ENCODE measurements around the gene FAM135A. TPM values are rescaled to one million over a fixed set of nuclear protein-coding genes. Genes with fewer than 3 reads are reported as not detected.

The FAM135A gene
- total RNA-seq, 2 donors from 2014 or later, result 28.0 to 40.3 TPM

- Histone ChIP-seq H3K27me3 (replicated peaks; ENCODE audit: insufficient read depth) (no peaks in the 10 kb centered on the region), H3K36me3 (no peaks in the 10 kb centered on the region), H3K9me3 (no peaks in the 10 kb centered on the region), H3K4me3 (no peak overlapping the region), H3K4me1 (ENCODE audit: control insufficient read depth in 1 of 2, low read depth in 2 of 2) (no peaks in the 10 kb centered on the region), H3K27ac (no peak overlapping the region)
- no peak for TF ChIP-seq CTCF (IDR thresholded peaks at IDR 0.05)
- ATAC-seq (ENCODE audit: insufficient number of reproducible peaks, low FRiP score, low read depth) (no peak), DNase-seq (ENCODE audit: low spot score) (no peak)
These were observed 18.0 kb upstream of the FAM135A start for GRCh38 chr6:70395301-70395672.

GRCh38 chr6:70396163-70396562 lies 17.1 kb upstream of the FAM135A start:
- no peaks in the 10 kb centered on the region for H3K27me3 ChIP-seq (replicated peaks; ENCODE audit: insufficient read depth)
- H3K4me3 ChIP-seq, result no peak overlapping the region
- DNase-seq (ENCODE audit: low spot score) (no peak), ATAC-seq (ENCODE audit: insufficient number of reproducible peaks, low FRiP score, low read depth) (no peak)
- no peaks in the 10 kb centered on the region for H3K4me1 ChIP-seq (ENCODE audit: control insufficient read depth in 1 of 2, low read depth in 2 of 2)
- no peak overlapping the region for H3K27ac ChIP-seq
- no peak for TF ChIP-seq CTCF (IDR thresholded peaks at IDR 0.05)
- no peaks in the 10 kb centered on the region for H3K36me3 ChIP-seq
- no peaks in the 10 kb centered on the region for H3K9me3 ChIP-seq

GRCh38 chr6:70396796-70397729 lies 16.2 kb upstream of the FAM135A start:
- Histone ChIP-seq H3K27ac (no peak overlapping the region), H3K27me3 (replicated peaks; ENCODE audit: insufficient read depth) (no peaks in the 10 kb centered on the region), H3K36me3 (no peaks in the 10 kb centered on the region), H3K4me1 (ENCODE audit: control insufficient read depth in 1 of 2, low read depth in 2 of 2) (no peaks in the 10 kb centered on the region), H3K4me3 (no peak overlapping the region), H3K9me3 (no peaks in the 10 kb centered on the region)
- DNase-seq (ENCODE audit: low spot score) (no peak), ATAC-seq (ENCODE audit: insufficient number of reproducible peaks, low FRiP score, low read depth) (no peak)
- TF ChIP-seq CTCF (IDR thresholded peaks at IDR 0.05), result no peak

- DNase-seq (ENCODE audit: low spot score), result no peak
- no peak for ATAC-seq (ENCODE audit: insufficient number of reproducible peaks, low FRiP score, low read depth)
- Histone ChIP-seq H3K9me3 (no peaks in the 10 kb centered on the region), H3K27me3 (replicated peaks; ENCODE audit: insufficient read depth) (no peaks in the 10 kb centered on the region), H3K36me3 (no peaks in the 10 kb centered on the region), H3K4me3 (no peak overlapping the region), H3K27ac (no peak overlapping the region), H3K4me1 (ENCODE audit: control insufficient read depth in 1 of 2, low read depth in 2 of 2) (no peaks in the 10 kb centered on the region)
- TF ChIP-seq CTCF (IDR thresholded peaks at IDR 0.05), result no peak
These were observed 14.3 kb upstream of the FAM135A start for GRCh38 chr6:70398783-70399728.

GRCh38 chr6:70404658-70405057 lies 8.7 kb upstream of the FAM135A start:
- TF ChIP-seq CTCF (IDR thresholded peaks at IDR 0.05), result no peak
- no peak overlapping the region for H3K4me3 ChIP-seq
- H3K4me1 ChIP-seq (ENCODE audit: control insufficient read depth in 1 of 2, low read depth in 2 of 2), result no peaks in the 10 kb centered on the region
- no peak overlapping the region for H3K27ac ChIP-seq
- H3K27me3 ChIP-seq (replicated peaks; ENCODE audit: insufficient read depth), result no peaks in the 10 kb centered on the region
- no peak for DNase-seq (ENCODE audit: low spot score)
- no peaks in the 10 kb centered on the region for H3K36me3 ChIP-seq
- ATAC-seq (ENCODE audit: insufficient number of reproducible peaks, low FRiP score, low read depth), result no peak
- no peaks in the 10 kb centered on the region for H3K9me3 ChIP-seq
